Measurements from ENCODE around the gene SYT1. TPM values are rescaled to one million over a fixed set of nuclear protein-coding genes. Genes with fewer than 3 reads are reported as not detected.

Gene SYT1
- total RNA-seq, 1 experiment from 2014 or later: 15.8 TPM

DNA sequence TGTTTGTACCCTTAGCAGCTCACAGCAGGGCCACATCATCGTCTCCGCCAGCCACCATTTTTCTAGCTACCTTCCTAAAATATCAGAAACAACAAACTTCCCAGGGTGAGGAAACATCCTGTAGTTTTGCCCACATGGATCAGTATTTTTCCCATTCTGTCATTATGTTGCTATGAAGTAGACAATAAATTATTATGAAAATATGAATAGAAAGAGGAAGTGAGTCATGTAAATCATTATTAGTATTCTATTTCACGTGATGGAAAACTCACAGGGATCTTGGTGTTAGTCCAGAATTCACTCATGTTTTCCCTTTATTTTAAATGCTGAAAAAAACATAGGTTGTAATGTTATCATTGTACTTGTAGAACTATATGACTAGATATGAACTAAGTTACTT, 319.4 kb downstream of the SYT1 start:
- Mint-ChIP-seq H3K36me3 (ENCODE audit: insufficient read depth in 1 of 3, low read depth in 3 of 3) (no peaks in the 10 kb centered on the region), H3K4me1 (peaks cover 0 to 2% of the 10 kb centered on the region in 2 experiments; a peak in 2 of 4 replicates), H3K4me3 (no peak overlapping the region), H3K27ac (peak overlapping the region in 1 of 3 experiments; percentile 16; a peak in 1 of 7 replicates), H3K9me3 (no peaks in the 10 kb centered on the region), H3K27me3 (ENCODE audit: low read depth) (no peaks in the 10 kb centered on the region)
- no peak overlapping the region for H2BK5ac ChIP-seq (ENCODE audit: insufficient read length, low read length)
- DNase-seq: no peak
- H2BK20ac ChIP-seq (ENCODE audit: low read depth, low read length, poor library complexity, severe bottlenecking): no peak overlapping the region
- H4K91ac ChIP-seq (ENCODE audit: insufficient read length, low read depth, low read length): no peak overlapping the region
- no peak overlapping the region for H3K18ac ChIP-seq (ENCODE audit: insufficient read length, low read depth, low read length)
- H3K9ac ChIP-seq (ENCODE audit: extremely low read depth, insufficient read length, low read length): no peak overlapping the region
- no peak overlapping the region for H3K23ac ChIP-seq (ENCODE audit: insufficient read length, low read depth, low read length)
- H3K23me2 ChIP-seq (ENCODE audit: insufficient read length, low read depth, low read length, poor library complexity, severe bottlenecking): no peaks in the 10 kb centered on the region
- no CpG with 5 or more reads among the region's 3 CpGs for WGBS (ENCODE audit: extremely low coverage, insufficient read length, low lambda C conversion rate)
- TF ChIP-seq, protein P1, sequence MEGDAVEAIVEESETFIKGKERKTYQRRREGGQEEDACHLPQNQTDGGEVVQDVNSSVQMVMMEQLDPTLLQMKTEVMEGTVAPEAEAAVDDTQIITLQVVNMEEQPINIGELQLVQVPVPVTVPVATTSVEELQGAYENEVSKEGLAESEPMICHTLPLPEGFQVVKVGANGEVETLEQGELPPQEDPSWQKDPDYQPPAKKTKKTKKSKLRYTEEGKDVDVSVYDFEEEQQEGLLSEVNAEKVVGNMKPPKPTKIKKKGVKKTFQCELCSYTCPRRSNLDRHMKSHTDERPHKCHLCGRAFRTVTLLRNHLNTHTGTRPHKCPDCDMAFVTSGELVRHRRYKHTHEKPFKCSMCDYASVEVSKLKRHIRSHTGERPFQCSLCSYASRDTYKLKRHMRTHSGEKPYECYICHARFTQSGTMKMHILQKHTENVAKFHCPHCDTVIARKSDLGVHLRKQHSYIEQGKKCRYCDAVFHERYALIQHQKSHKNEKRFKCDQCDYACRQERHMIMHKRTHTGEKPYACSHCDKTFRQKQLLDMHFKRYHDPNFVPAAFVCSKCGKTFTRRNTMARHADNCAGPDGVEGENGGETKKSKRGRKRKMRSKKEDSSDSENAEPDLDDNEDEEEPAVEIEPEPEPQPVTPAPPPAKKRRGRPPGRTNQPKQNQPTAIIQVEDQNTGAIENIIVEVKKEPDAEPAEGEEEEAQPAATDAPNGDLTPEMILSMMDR (conservative IDR thresholded peaks at IDR 0.05): no peak
- no peak overlapping the region for H3K14ac ChIP-seq (ENCODE audit: insufficient read depth, low read length)
- H3K79me1 ChIP-seq (ENCODE audit: insufficient read depth, low read depth, low read length, poor library complexity, severe bottlenecking): no peaks in the 10 kb centered on the region
- H4K5ac ChIP-seq (ENCODE audit: insufficient read length, low read depth, low read length): no peak overlapping the region
- H3K56ac ChIP-seq (ENCODE audit: insufficient read length, low read depth, low read length): no peak overlapping the region
- no peak overlapping the region for H2AK5ac ChIP-seq (ENCODE audit: insufficient read length, low read length)
- no peak overlapping the region for H3T11ph ChIP-seq (ENCODE audit: low read length)
- H2AFZ ChIP-seq (ENCODE audit: low read length): no peak overlapping the region
- H3K27ac ChIP-seq (ENCODE audit: insufficient read length, low read depth, low read length): no peak overlapping the region
- H3K79me2 ChIP-seq (ENCODE audit: insufficient read depth, low read length): no peaks in the 10 kb centered on the region
- H4K20me1 ChIP-seq (ENCODE audit: control insufficient read depth, insufficient read depth, insufficient read length): no peaks in the 10 kb centered on the region
- no peak overlapping the region for H2BK120ac ChIP-seq (ENCODE audit: low read depth, low read length, poor library complexity, severe bottlenecking)
- no peaks in the 10 kb centered on the region for H3K27me3 ChIP-seq (ENCODE audit: insufficient read depth, low read length)
- no peaks in the 10 kb centered on the region for H3K4me1 ChIP-seq (ENCODE audit: insufficient read depth, low read length)
- H2BK12ac ChIP-seq (ENCODE audit: insufficient read length, low read depth, low read length): no peak overlapping the region
- H3K4me2 ChIP-seq (ENCODE audit: insufficient read depth, insufficient read length, low read length): no peak overlapping the region
- no peak overlapping the region for H3K4ac ChIP-seq (ENCODE audit: low read depth, low read length)
- H4K8ac ChIP-seq (replicated peaks; ENCODE audit: insufficient read length, low read depth, low read length): no peak overlapping the region
- H2BK15ac ChIP-seq (ENCODE audit: low read depth, low read length): no peak overlapping the region
- no peaks in the 10 kb centered on the region for H3K9me3 ChIP-seq (ENCODE audit: control insufficient read depth, low read depth, low read length)

Data from H9 (cell line).